Liver (tissue), 2 donors: ENCODE data around the gene SAMD9.

Experiments
- FOXA2 ChIP-seq: IDR thresholded peaks from 2 replicates; pipeline ENCODE4 v1.6.1; 2016; ENCODE audit warnings: antibody characterized with exemption
- YY1 ChIP-seq: IDR thresholded peaks from 2 replicates; pipeline ENCODE4 v1.6.1; 2016; ENCODE audit warnings: antibody characterized with exemption, mild to moderate bottlenecking
- TF ChIP-seq, protein P1 (sequence below): fragments of 150-350 bp; IDR thresholded peaks from 2 replicates; pipeline ENCODE4 v1.5.1; 2017; ENCODE audit warnings: improper control_type of control experiment, low read depth, low read length; ENCODE audit not compliant: missing input control
- TF ChIP-seq, protein P2 (sequence below): IDR thresholded peaks from 2 replicates; pipeline ENCODE4 v1.6.1; 2016; ENCODE audit warnings: antibody characterized with exemption
- donor health status: healthy.

DNA sequence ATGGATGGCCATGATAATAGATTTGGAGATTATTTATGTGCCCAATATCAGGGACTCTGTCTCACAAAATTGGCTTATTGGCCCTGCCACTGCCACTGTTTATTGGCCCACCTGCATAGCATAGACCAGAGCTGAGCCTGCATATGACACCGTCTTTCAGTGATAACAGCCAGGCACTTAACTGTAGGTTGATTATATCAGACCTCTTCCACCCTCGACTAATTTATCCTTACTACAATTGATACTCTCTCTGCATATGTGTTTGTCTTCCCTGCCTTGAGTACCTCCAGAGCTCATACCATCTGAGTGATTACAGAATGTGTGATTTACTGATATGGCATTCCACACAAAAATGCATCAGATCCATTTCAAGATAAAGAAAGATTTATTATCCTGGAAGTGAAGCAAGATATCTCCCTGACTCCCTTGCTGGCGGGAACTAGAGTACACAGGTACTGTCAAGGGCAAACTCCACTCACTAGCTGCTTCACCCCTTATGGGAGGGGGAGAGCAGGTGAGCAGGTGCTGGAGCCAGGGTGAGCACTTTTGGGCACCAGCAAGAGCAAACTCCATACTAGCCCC lies 43.5 kb upstream of the SAMD9 start:
- TF ChIP-seq, protein P1, sequence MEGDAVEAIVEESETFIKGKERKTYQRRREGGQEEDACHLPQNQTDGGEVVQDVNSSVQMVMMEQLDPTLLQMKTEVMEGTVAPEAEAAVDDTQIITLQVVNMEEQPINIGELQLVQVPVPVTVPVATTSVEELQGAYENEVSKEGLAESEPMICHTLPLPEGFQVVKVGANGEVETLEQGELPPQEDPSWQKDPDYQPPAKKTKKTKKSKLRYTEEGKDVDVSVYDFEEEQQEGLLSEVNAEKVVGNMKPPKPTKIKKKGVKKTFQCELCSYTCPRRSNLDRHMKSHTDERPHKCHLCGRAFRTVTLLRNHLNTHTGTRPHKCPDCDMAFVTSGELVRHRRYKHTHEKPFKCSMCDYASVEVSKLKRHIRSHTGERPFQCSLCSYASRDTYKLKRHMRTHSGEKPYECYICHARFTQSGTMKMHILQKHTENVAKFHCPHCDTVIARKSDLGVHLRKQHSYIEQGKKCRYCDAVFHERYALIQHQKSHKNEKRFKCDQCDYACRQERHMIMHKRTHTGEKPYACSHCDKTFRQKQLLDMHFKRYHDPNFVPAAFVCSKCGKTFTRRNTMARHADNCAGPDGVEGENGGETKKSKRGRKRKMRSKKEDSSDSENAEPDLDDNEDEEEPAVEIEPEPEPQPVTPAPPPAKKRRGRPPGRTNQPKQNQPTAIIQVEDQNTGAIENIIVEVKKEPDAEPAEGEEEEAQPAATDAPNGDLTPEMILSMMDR, result no peak
- TF ChIP-seq YY1 (no peak), FOXA2 (no peak)
- TF ChIP-seq, protein P2, sequence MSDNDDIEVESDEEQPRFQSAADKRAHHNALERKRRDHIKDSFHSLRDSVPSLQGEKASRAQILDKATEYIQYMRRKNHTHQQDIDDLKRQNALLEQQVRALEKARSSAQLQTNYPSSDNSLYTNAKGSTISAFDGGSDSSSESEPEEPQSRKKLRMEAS, result no peak
